ENCODE results near the gene NLRP1. TPM values are rescaled to one million over a fixed set of nuclear protein-coding genes. Genes with fewer than 3 reads are reported as not detected.

Gene NLRP1
- total and polyA plus RNA-seq, 4 donors, result 11.1 to 82.2 (median 49.1) TPM

DNA sequence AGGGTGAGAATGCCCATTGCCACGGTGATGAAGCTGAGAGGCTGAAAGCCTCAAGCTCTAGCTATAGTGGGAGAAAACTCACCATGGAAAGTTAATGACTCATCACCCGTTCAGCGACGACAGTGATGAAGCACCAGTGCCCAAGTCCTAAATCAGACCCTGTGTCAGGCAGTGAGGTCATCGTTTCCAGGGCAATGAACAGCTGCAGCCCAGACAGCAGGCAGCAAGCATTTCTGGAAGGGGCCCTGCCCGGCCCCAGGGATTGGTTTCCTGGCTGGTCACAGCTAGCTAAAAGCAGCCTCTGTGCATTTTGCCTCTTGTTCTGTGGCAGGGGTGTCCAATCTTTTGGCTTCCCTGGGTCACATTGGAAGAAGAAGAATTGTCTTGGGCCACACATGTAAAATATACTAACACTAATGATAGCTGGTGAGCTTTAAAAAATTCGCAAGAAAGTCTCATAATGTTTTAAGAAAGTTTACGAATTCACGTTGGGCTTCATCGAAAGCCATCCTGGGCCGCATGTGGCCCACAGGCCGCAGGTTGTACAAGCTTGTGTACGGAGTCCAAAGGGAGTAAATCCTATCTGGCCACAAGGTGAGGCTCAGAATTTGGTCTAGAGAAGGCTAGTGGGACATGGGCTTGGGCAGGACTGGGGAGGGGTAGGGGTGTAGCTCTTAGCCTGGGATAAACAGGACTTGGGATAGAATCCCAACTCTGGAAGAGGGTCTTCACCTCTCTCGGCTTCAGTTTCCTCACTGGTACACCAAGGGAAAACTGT is 57.3 kb downstream of the NLRP1 start:
- DNase-seq (peak; percentile 90 to 92), ATAC-seq (ENCODE audit: low FRiP score) (peak; percentile 90)
- H3K9me3 ChIP-seq (ENCODE audit: control insufficient read depth, low read length), result no peaks in the 10 kb centered on the region
- peak overlapping the region; percentile 70 to 92 for H3K27ac ChIP-seq (ENCODE audit: low read depth in 1 of 2, low read length in 2 of 2)
- no peak overlapping the region for H3K4me3 ChIP-seq (ENCODE audit: low read length in 2 of 2)
- H3K36me3 ChIP-seq (ENCODE audit: control insufficient read depth in 1 of 2, insufficient read depth in 2 of 2, low read length in 1 of 2), result peaks cover 0 to 6% of the 10 kb centered on the region in 2 donors
- H3K4me1 ChIP-seq (ENCODE audit: control insufficient read depth in 1 of 2, insufficient read depth in 2 of 2, low read length in 2 of 2), result peaks cover 0 to 3% of the 10 kb centered on the region in 2 donors
- 38 to 41% methylated on average over 14 of the region's 14 CpGs for WGBS, 2 donors
- no peaks in the 10 kb centered on the region for H3K27me3 ChIP-seq (ENCODE audit: control insufficient read depth in 1 of 2, insufficient read depth in 2 of 2, low read length in 1 of 2)
- intact Hi-C loops (cut with DNase I), result loop anchor here in 1 of 2 donors (2.0 kb wide), 1 partner anchor 40 kb away; the partner anchor contains the start of genes DERL2 and MIS12

- H3K36me3 ChIP-seq (ENCODE audit: control insufficient read depth in 1 of 2, insufficient read depth in 2 of 2, low read length in 1 of 2), result peaks cover 0 to 3% of the 10 kb centered on the region in 2 donors
- DNase-seq, result no peak
- no peak overlapping the region for H3K27ac ChIP-seq (ENCODE audit: low read depth in 1 of 2, low read length in 2 of 2)
- no peaks in the 10 kb centered on the region for H3K27me3 ChIP-seq (ENCODE audit: control insufficient read depth in 1 of 2, insufficient read depth in 2 of 2, low read length in 1 of 2)
- intact Hi-C loops (cut with DNase I), result no loop called here
- no peak overlapping the region for H3K4me3 ChIP-seq (ENCODE audit: low read length in 2 of 2)
- WGBS, 2 donors, result 93 to 94% methylated on average over 5 of the region's 5 CpGs
- no peak for ATAC-seq (ENCODE audit: low FRiP score)
- H3K9me3 ChIP-seq (ENCODE audit: control insufficient read depth, low read length), result no peaks in the 10 kb centered on the region
- H3K4me1 ChIP-seq (ENCODE audit: control insufficient read depth in 1 of 2, insufficient read depth in 2 of 2, low read length in 2 of 2), result peaks cover 0 to 3% of the 10 kb centered on the region in 2 donors
Measured at GRCh38 chr17:5523249-5523648, 61.1 kb downstream of the NLRP1 start.

- ATAC-seq (ENCODE audit: low FRiP score) (no peak), DNase-seq (no peak)
- no peak overlapping the region for H3K4me3 ChIP-seq (ENCODE audit: low read length in 2 of 2)
- H3K4me1 ChIP-seq (ENCODE audit: control insufficient read depth in 1 of 2, insufficient read depth in 2 of 2, low read length in 2 of 2), result peaks cover 0 to 1% of the 10 kb centered on the region in 2 donors
- H3K9me3 ChIP-seq (ENCODE audit: control insufficient read depth, low read length), result no peaks in the 10 kb centered on the region
- H3K27ac ChIP-seq (ENCODE audit: low read depth in 1 of 2, low read length in 2 of 2), result no peak overlapping the region
- WGBS, 2 donors, result 96 to 98% methylated on average over 1 of the region's 1 CpG
- H3K27me3 ChIP-seq (ENCODE audit: control insufficient read depth in 1 of 2, insufficient read depth in 2 of 2, low read length in 1 of 2), result no peaks in the 10 kb centered on the region
- peaks cover 0 to 3% of the 10 kb centered on the region in 2 donors for H3K36me3 ChIP-seq (ENCODE audit: control insufficient read depth in 1 of 2, insufficient read depth in 2 of 2, low read length in 1 of 2)
- intact Hi-C loops (cut with DNase I), result no loop called here
Measured at GRCh38 chr17:5522476-5522875, 61.8 kb downstream of the NLRP1 start.

- Histone ChIP-seq H3K27ac (ENCODE audit: low read depth in 1 of 2, low read length in 2 of 2) (no peak overlapping the region), H3K9me3 (ENCODE audit: control insufficient read depth, low read length) (no peaks in the 10 kb centered on the region), H3K36me3 (ENCODE audit: control insufficient read depth in 1 of 2, insufficient read depth in 2 of 2, low read length in 1 of 2) (no peaks in the 10 kb centered on the region), H3K4me1 (ENCODE audit: control insufficient read depth in 1 of 2, insufficient read depth in 2 of 2, low read length in 2 of 2) (no peaks in the 10 kb centered on the region), H3K27me3 (ENCODE audit: control insufficient read depth in 1 of 2, insufficient read depth in 2 of 2, low read length in 1 of 2) (no peaks in the 10 kb centered on the region), H3K4me3 (ENCODE audit: low read length in 2 of 2) (no peak overlapping the region)
- intact Hi-C loops (cut with DNase I), result no loop called here
- ATAC-seq (ENCODE audit: low FRiP score) (peak; percentile 21), DNase-seq (no peak)
- 24 to 28% methylated on average over 5 of the region's 5 CpGs for WGBS, 2 donors
Measured at GRCh38 chr17:5516060-5516792, 68.1 kb downstream of the NLRP1 start.

GRCh38 chr17:5514976-5515375 is 69.3 kb downstream of the NLRP1 start:
- Histone ChIP-seq H3K9me3 (ENCODE audit: control insufficient read depth, low read length) (no peaks in the 10 kb centered on the region), H3K4me3 (ENCODE audit: low read length in 2 of 2) (no peak overlapping the region), H3K27me3 (ENCODE audit: control insufficient read depth in 1 of 2, insufficient read depth in 2 of 2, low read length in 1 of 2) (no peaks in the 10 kb centered on the region), H3K4me1 (ENCODE audit: control insufficient read depth in 1 of 2, insufficient read depth in 2 of 2, low read length in 2 of 2) (no peaks in the 10 kb centered on the region), H3K27ac (ENCODE audit: low read depth in 1 of 2, low read length in 2 of 2) (no peak overlapping the region), H3K36me3 (ENCODE audit: control insufficient read depth in 1 of 2, insufficient read depth in 2 of 2, low read length in 1 of 2) (no peaks in the 10 kb centered on the region)
- DNase-seq (no peak), ATAC-seq (ENCODE audit: low FRiP score) (no peak)
- 91 to 95% methylated on average over 10 of the region's 10 CpGs for WGBS, 2 donors
- intact Hi-C loops (cut with DNase I), result no loop called here

DNA sequence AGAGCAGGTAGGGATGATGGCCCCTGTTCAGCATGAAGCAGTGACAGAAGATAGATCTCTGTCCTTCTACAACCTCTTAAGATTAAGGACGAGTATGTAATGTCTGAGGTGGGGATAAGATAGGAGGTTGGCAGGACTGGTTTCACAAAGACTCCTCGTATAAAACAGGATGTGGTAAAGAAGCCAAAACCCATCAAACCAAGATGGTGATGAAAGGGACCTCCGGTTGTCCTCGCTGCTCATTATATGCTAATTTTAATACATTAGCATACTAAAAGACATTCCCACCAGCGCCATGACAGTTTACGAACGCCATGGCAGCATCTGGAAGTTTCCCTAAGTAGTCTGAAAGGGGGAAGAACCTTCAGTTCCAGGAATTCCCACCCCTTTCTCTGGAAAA is 70.7 kb downstream of the NLRP1 start:
- H3K27me3 ChIP-seq (ENCODE audit: control insufficient read depth in 1 of 2, insufficient read depth in 2 of 2, low read length in 1 of 2), result no peaks in the 10 kb centered on the region
- no peak overlapping the region for H3K27ac ChIP-seq (ENCODE audit: low read depth in 1 of 2, low read length in 2 of 2)
- intact Hi-C loops (cut with DNase I), result no loop called here
- H3K9me3 ChIP-seq (ENCODE audit: control insufficient read depth, low read length), result no peaks in the 10 kb centered on the region
- no peak overlapping the region for H3K4me3 ChIP-seq (ENCODE audit: low read length in 2 of 2)
- no peaks in the 10 kb centered on the region for H3K4me1 ChIP-seq (ENCODE audit: control insufficient read depth in 1 of 2, insufficient read depth in 2 of 2, low read length in 2 of 2)
- 73 to 81% methylated on average over 7 of the region's 7 CpGs for WGBS, 2 donors
- H3K36me3 ChIP-seq (ENCODE audit: control insufficient read depth in 1 of 2, insufficient read depth in 2 of 2, low read length in 1 of 2), result no peaks in the 10 kb centered on the region
- DNase-seq (no peak), ATAC-seq (ENCODE audit: low FRiP score) (no peak)

GRCh38 chr17:5511401-5512225 is 72.7 kb downstream of the NLRP1 start:
- intact Hi-C loops (cut with DNase I), result no loop called here
- no peak overlapping the region for H3K27ac ChIP-seq (ENCODE audit: low read depth in 1 of 2, low read length in 2 of 2)
- no peak overlapping the region for H3K4me3 ChIP-seq (ENCODE audit: low read length in 2 of 2)

GRCh38 chr17:5510771-5511170 is 73.5 kb downstream of the NLRP1 start:
- no peaks in the 10 kb centered on the region for H3K9me3 ChIP-seq (ENCODE audit: control insufficient read depth, low read length)
- H3K4me3 ChIP-seq (ENCODE audit: low read length in 2 of 2), result no peak overlapping the region
- H3K4me1 ChIP-seq (ENCODE audit: control insufficient read depth in 1 of 2, insufficient read depth in 2 of 2, low read length in 2 of 2), result no peaks in the 10 kb centered on the region
- DNase-seq (no peak), ATAC-seq (ENCODE audit: low FRiP score) (no peak)
- H3K27me3 ChIP-seq (ENCODE audit: control insufficient read depth in 1 of 2, insufficient read depth in 2 of 2, low read length in 1 of 2), result no peaks in the 10 kb centered on the region
- WGBS, 2 donors, result 90 to 93% methylated on average over 8 of the region's 8 CpGs
- intact Hi-C loops (cut with DNase I), result no loop called here
- no peaks in the 10 kb centered on the region for H3K36me3 ChIP-seq (ENCODE audit: control insufficient read depth in 1 of 2, insufficient read depth in 2 of 2, low read length in 1 of 2)
- H3K27ac ChIP-seq (ENCODE audit: low read depth in 1 of 2, low read length in 2 of 2), result no peak overlapping the region

More at GRCh38 chr17:5511401-5512225, 72.7 kb downstream of the NLRP1 start:
- DNase-seq (no peak), ATAC-seq (ENCODE audit: low FRiP score) (no peak)
- WGBS, 2 donors, result 41 to 60% methylated on average over 17 of the region's 17 CpGs
- no peaks in the 10 kb centered on the region for H3K4me1 ChIP-seq (ENCODE audit: control insufficient read depth in 1 of 2, insufficient read depth in 2 of 2, low read length in 2 of 2)
- no peaks in the 10 kb centered on the region for H3K36me3 ChIP-seq (ENCODE audit: control insufficient read depth in 1 of 2, insufficient read depth in 2 of 2, low read length in 1 of 2)
- H3K9me3 ChIP-seq (ENCODE audit: control insufficient read depth, low read length), result no peaks in the 10 kb centered on the region
- H3K27me3 ChIP-seq (ENCODE audit: control insufficient read depth in 1 of 2, insufficient read depth in 2 of 2, low read length in 1 of 2), result no peaks in the 10 kb centered on the region

Measured in aorta (tissue), 5 donors.